Upper lobe of left lung (tissue), 6 donors: ENCODE data around the gene CHMP4A. TPM values are rescaled to one million over a fixed set of nuclear protein-coding genes. Genes with fewer than 3 reads are reported as not detected.
A peak's percentile ranks its signal among the peaks of the same experiment; 100 is the strongest.

Experiments used
- ATAC-seq, 2 donors: fragments of 200-7000 bp; cut with Tn5 transposase; one replicate each; pipeline ENCODE4 v1.9.1; 2022; ENCODE audit warnings: mild to moderate bottlenecking in 2 of 2, moderate library complexity in 2 of 2; ENCODE audit not compliant: low FRiP score in 2 of 2
- DNase-seq, 2 donors: peaks; one replicate each; pipeline ENCODE4 v3.0.0-alpha.2; 2019 to 2020
- H3K27ac ChIP-seq, 4 donors: fragments of 200-600 bp; sonication (generic); one replicate each; pipeline ENCODE4 v1.5.1; 2016 to 2019
- H3K27me3 ChIP-seq, 4 donors: fragments of 200-600 bp; sonication (generic); one replicate each; pipeline ENCODE4 v1.5.1; 2017 to 2019
- H3K36me3 ChIP-seq, 4 donors: fragments of 200-600 bp; sonication (generic); one replicate each; pipeline ENCODE4 v1.5.1; 2016 to 2019
- H3K4me1 ChIP-seq, 4 donors: fragments of 200-600 bp; sonication (generic); one replicate each; pipeline ENCODE4 v1.5.1; 2018 to 2019
- H3K4me3 ChIP-seq, 4 donors: fragments of 200-600 bp; sonication (generic); one replicate each; pipeline ENCODE4 v1.5.1; 2017 to 2019; ENCODE audit warnings: mild to moderate bottlenecking in 2 of 4, moderate library complexity in 1 of 4
- H3K9me3 ChIP-seq, 4 donors: fragments of 200-600 bp; sonication (generic); one replicate each; pipeline ENCODE4 v1.5.1; 2018 to 2019
- CTCF ChIP-seq, 6 experiments: fragments of 450-650 bp in 4 of 6; fragments of 200-600 bp in 2 of 6; sonication (generic) in 2 of 6; IDR thresholded peaks; one replicate each; pipeline ENCODE4 v1.5.1; 2016 to 2019; ENCODE audit warnings: antibody characterized with exemption in 6 of 6
- EP300 ChIP-seq, 4 donors: sonication (generic); formaldehyde crosslinking; IDR thresholded peaks; one replicate each; pipeline ENCODE4 v1.5.1; 2017; ENCODE audit warnings: antibody characterized with exemption in 4 of 4, control low read depth in 2 of 4
- POLR2A ChIP-seq, 4 donors: fragments of 450-650 bp; IDR thresholded peaks; one replicate each; pipeline ENCODE4 v1.5.1; 2016 to 2017; ENCODE audit warnings: antibody characterized with exemption in 4 of 4, mild to moderate bottlenecking in 2 of 4
- POLR2AphosphoS5 ChIP-seq, 2 donors: sonication (generic); formaldehyde crosslinking; IDR thresholded peaks; one replicate each; pipeline ENCODE4 v1.5.1; 2017; ENCODE audit warnings: antibody characterized with exemption in 2 of 2
- WGBS, 2 donors: methylation state at CpG; one replicate each; pipeline ENCODE4 v1.1.5; 2017 to 2018; 5-methylcytosine and 5-hydroxymethylcytosine counted together
- total RNA-seq, 6 donors: library from RNA; depleted of rRNA in 4 of 6; stranded (reverse); fragments of >200 nt in 4 of 6; gene quantifications; one replicate each; pipeline versions ENCODE4 v1.1.0 to v1.2.1, GENCODE V29; 2016 to 2021
- donor health status: DM: no; HTN: no; CAD: no; lungs with moderate emphysema.
- donor health status: DM: no; HTN: yes; CAD: no; lungs with severe emphysema.

The CHMP4A gene
- total RNA-seq, 6 donors from 2014 or later, result 39.9 to 112 (median 61.5) TPM

- Histone ChIP-seq H3K36me3 (peaks cover 0 to 59% (median 41%) of the 10 kb centered on the region in 4 donors), H3K4me1 (peaks cover 14 to 24% (median 18%) of the 10 kb centered on the region in 4 donors), H3K4me3 (peak within 1 kb of the TSS; percentile 65 to 90 (median 78)), H3K27me3 (no peaks in the 10 kb centered on the region), H3K9me3 (no peaks in the 10 kb centered on the region), H3K27ac (peak within 1 kb of the TSS; percentile 67 to 78 (median 72))
- TF ChIP-seq CTCF (IDR thresholded peaks at IDR 0.05) (no peak), POLR2AphosphoS5 (IDR thresholded peaks at IDR 0.05) (peak; percentile 81 to 86), POLR2A (IDR thresholded peaks at IDR 0.05) (peak in 3 of 4 donors; percentile 24 to 66 (median 66))
- 0% methylated on average over 12 to 57 of the region's 65 CpGs for WGBS, 2 donors
- ATAC-seq, result peak; percentile 95 to 97
- DNase-seq, result peak; percentile 93 to 97
Measured at GRCh38 chr14:24188251-24189058, 24.8 kb downstream of the CHMP4A start, which contains the start of gene IPO4. Gene IPO4 (minus strand): TSS chr14:24188816. CDS start chr14:24188787, 29 bp downstream.

GRCh38 chr14:24187539-24187915 is 25.8 kb downstream of the CHMP4A start:
- 92 to 94% methylated on average over 2 of the region's 2 CpGs for WGBS, 2 donors
- H3K27me3 ChIP-seq, result no peaks in the 10 kb centered on the region
- no peaks in the 10 kb centered on the region for H3K9me3 ChIP-seq
- peaks cover 14 to 24% (median 18%) of the 10 kb centered on the region in 4 donors for H3K4me1 ChIP-seq
- TF ChIP-seq POLR2A (IDR thresholded peaks at IDR 0.05) (no peak), POLR2AphosphoS5 (IDR thresholded peaks at IDR 0.05) (no peak), EP300 (IDR thresholded peaks at IDR 0.05) (no peak), CTCF (IDR thresholded peaks at IDR 0.05) (no peak)
- no peak for DNase-seq
- H3K36me3 ChIP-seq, result peaks cover 0 to 60% (median 43%) of the 10 kb centered on the region in 4 donors
- peak overlapping the region in 2 of 4 donors; percentile 67 to 78 for H3K27ac ChIP-seq
- peak overlapping the region in 1 of 4 donors; percentile 90 for H3K4me3 ChIP-seq
- ATAC-seq, result no peak

- WGBS, 2 donors, result 92 to 93% methylated on average over 8 to 10 of the region's 10 CpGs
- TF ChIP-seq CTCF (IDR thresholded peaks at IDR 0.05) (no peak), POLR2AphosphoS5 (IDR thresholded peaks at IDR 0.05) (no peak), POLR2A (IDR thresholded peaks at IDR 0.05) (no peak), EP300 (IDR thresholded peaks at IDR 0.05) (no peak)
- no peaks in the 10 kb centered on the region for H3K9me3 ChIP-seq
- H3K4me3 ChIP-seq, result no peak overlapping the region
- DNase-seq (no peak), ATAC-seq (no peak)
- peaks cover 0 to 60% (median 44%) of the 10 kb centered on the region in 4 donors for H3K36me3 ChIP-seq
- no peak overlapping the region for H3K27ac ChIP-seq
- peaks cover 14 to 24% (median 18%) of the 10 kb centered on the region in 4 donors for H3K4me1 ChIP-seq
- no peaks in the 10 kb centered on the region for H3K27me3 ChIP-seq
Measured at GRCh38 chr14:24186831-24187538, 26.3 kb downstream of the CHMP4A start.

- TF ChIP-seq POLR2AphosphoS5 (IDR thresholded peaks at IDR 0.05), result no peak
- TF ChIP-seq POLR2A (IDR thresholded peaks at IDR 0.05), result no peak
- TF ChIP-seq CTCF (IDR thresholded peaks at IDR 0.05), result no peak
- TF ChIP-seq EP300 (IDR thresholded peaks at IDR 0.05), result no peak
- Histone ChIP-seq H3K27me3 (no peaks in the 10 kb centered on the region), H3K27ac (no peak overlapping the region), H3K9me3 (no peaks in the 10 kb centered on the region), H3K36me3 (peaks cover 5 to 65% (median 55%) of the 10 kb centered on the region in 4 donors), H3K4me1 (peaks cover 14 to 24% (median 18%) of the 10 kb centered on the region in 4 donors), H3K4me3 (no peak overlapping the region)
- no peak for ATAC-seq
- WGBS, 2 donors, result 89 to 97% methylated on average over 4 to 11 of the region's 11 CpGs
- no peak for DNase-seq
Measured at GRCh38 chr14:24185741-24186140, 27.5 kb downstream of the CHMP4A start.
